Mesenchymal stem cell (in vitro differentiated cells and primary cell): ENCODE measurements around the gene PRC1.
"Not testable (repeated sequence)": the region's sequence is repeated elsewhere in the genome, so short reads cannot be mapped to it uniquely, and the experiment has no call there.

ENCODE experiments used
- DNase-seq: peaks from one replicate; pipeline ENCODE4 v3.0.0-alpha.2; 2013
- H2AFZ ChIP-seq: one replicate; pipeline ENCODE4 v1.6.1; 2013; ENCODE audit warnings: low read depth, mild to moderate bottlenecking, control low read depth, inconsistent platforms, low read length, moderate library complexity
- H2AK5ac ChIP-seq: 2 replicates; pipeline ENCODE4 v1.6.1; 2013; ENCODE audit warnings: low read length, moderate library complexity, mild to moderate bottlenecking, inconsistent platforms; ENCODE audit not compliant: severe bottlenecking
- H2BK120ac ChIP-seq: one replicate; pipeline ENCODE4 v1.6.1; 2013; ENCODE audit warnings: low read depth, mild to moderate bottlenecking, inconsistent platforms, low read length, moderate library complexity
- H2BK12ac ChIP-seq, 2 experiments: one replicate each; pipeline ENCODE4 v1.6.1; 2013; ENCODE audit warnings: inconsistent platforms in 2 of 2, low read length in 2 of 2, mild to moderate bottlenecking in 2 of 2, moderate library complexity in 2 of 2, control low read depth in 1 of 2
- H2BK15ac ChIP-seq: one replicate; pipeline ENCODE4 v1.6.1; 2013; ENCODE audit warnings: mild to moderate bottlenecking, low read depth, inconsistent platforms; ENCODE audit not compliant: poor library complexity, severe bottlenecking
- H2BK5ac ChIP-seq: 2 replicates; pipeline ENCODE4 v1.6.1; 2013; ENCODE audit warnings: low read depth, mild to moderate bottlenecking, low read length, control low read depth, inconsistent platforms; ENCODE audit not compliant: poor library complexity, severe bottlenecking
- H3K14ac ChIP-seq, 2 experiments: one replicate each; pipeline ENCODE4 v1.6.1; 2013; ENCODE audit warnings: inconsistent platforms in 2 of 2, low read length in 2 of 2, control low read depth in 1 of 2, mild to moderate bottlenecking in 1 of 2, moderate library complexity in 1 of 2
- H3K18ac ChIP-seq, 2 experiments: one replicate each; pipeline ENCODE4 v1.6.1; 2013; ENCODE audit warnings: inconsistent platforms in 2 of 2, low read length in 2 of 2, control low read depth in 1 of 2, low read depth in 1 of 2, mild to moderate bottlenecking in 1 of 2
- H3K23ac ChIP-seq, 2 experiments: one replicate each; pipeline ENCODE4 v1.6.1; 2013; ENCODE audit warnings: inconsistent platforms in 2 of 2, low read length in 2 of 2, mild to moderate bottlenecking in 2 of 2, moderate library complexity in 2 of 2, control low read depth in 1 of 2
- H3K27ac ChIP-seq: 2 replicates; pipeline ENCODE4 v1.5.1; 2013; ENCODE audit warnings: mild to moderate bottlenecking, moderate library complexity, low read length, control low read depth, inconsistent platforms; ENCODE audit not compliant: poor library complexity, severe bottlenecking
- H3K27me3 ChIP-seq, 2 experiments: 2 replicates each; pipeline versions ENCODE4 v1.6.1 to v1.7.0; 2013; ENCODE audit warnings: low read length in 2 of 2, mild to moderate bottlenecking in 2 of 2, moderate library complexity in 2 of 2, control low read depth in 1 of 2, inconsistent platforms in 1 of 2; ENCODE audit not compliant: control insufficient read depth in 1 of 2, insufficient read depth in 1 of 2
- H3K36me3 ChIP-seq, 2 experiments: 2 replicates each; pipeline versions ENCODE4 v1.6.1 to v1.7.0; 2013; ENCODE audit warnings: low read length in 2 of 2, control low read depth in 1 of 2, inconsistent platforms in 1 of 2, low read depth in 1 of 2, mild to moderate bottlenecking in 1 of 2; ENCODE audit not compliant: insufficient read depth in 2 of 2, control insufficient read depth in 1 of 2
- H3K4ac ChIP-seq, 2 experiments: one replicate each; pipeline ENCODE4 v1.6.1; 2013; ENCODE audit warnings: inconsistent platforms in 2 of 2, low read length in 2 of 2, mild to moderate bottlenecking in 2 of 2, moderate library complexity in 2 of 2, control low read depth in 1 of 2, low read depth in 1 of 2
- H3K4me1 ChIP-seq: 2 replicates; pipeline ENCODE4 v1.6.1; 2013; ENCODE audit warnings: low read depth, low read length, control low read depth; ENCODE audit not compliant: control insufficient read depth, insufficient read depth
- H3K4me2 ChIP-seq: 2 replicates; pipeline ENCODE4 v1.6.1; 2013; ENCODE audit warnings: low read length, mild to moderate bottlenecking, inconsistent platforms; ENCODE audit not compliant: poor library complexity, severe bottlenecking
- H3K4me3 ChIP-seq, 2 experiments: 2 replicates each; pipeline versions ENCODE4 v1.5.1 to v1.7.0; 2013; ENCODE audit warnings: low read length in 2 of 2, mild to moderate bottlenecking in 2 of 2, control low read depth in 1 of 2, low read depth in 1 of 2; ENCODE audit not compliant: insufficient read depth in 1 of 2
- H3K79me1 ChIP-seq: replicated peaks from 2 replicates; pipeline ENCODE4 v1.6.1; 2013; ENCODE audit warnings: mild to moderate bottlenecking, control low read depth, low read length, inconsistent platforms; ENCODE audit not compliant: poor library complexity, severe bottlenecking
- H3K9ac ChIP-seq: 2 replicates; pipeline ENCODE4 v1.7.0; 2013; ENCODE audit warnings: mild to moderate bottlenecking, low read length, moderate library complexity
- H3K9me3 ChIP-seq: 2 replicates; pipeline ENCODE4 v1.7.0; 2013; ENCODE audit warnings: mild to moderate bottlenecking, low read length; ENCODE audit not compliant: control insufficient read depth
- H4K8ac ChIP-seq: one replicate; pipeline ENCODE4 v1.6.1; 2013; ENCODE audit warnings: inconsistent platforms, mild to moderate bottlenecking, low read length, moderate library complexity
- H4K91ac ChIP-seq: one replicate; pipeline ENCODE4 v1.6.1; 2013; ENCODE audit warnings: mild to moderate bottlenecking, low read length, inconsistent platforms
- WGBS: methylation state at CpG from one replicate; pipeline ENCODE4 v1.1.7; 2013; ENCODE audit warnings: mixed read lengths; 5-methylcytosine and 5-hydroxymethylcytosine counted together

The PRC1 gene

GRCh38 chr15:90922712-90923322, 71.5 kb downstream of the PRC1 start:
- H2AFZ ChIP-seq, H2BK5ac ChIP-seq, H3K27ac ChIP-seq, H2BK12ac ChIP-seq, H3K23ac ChIP-seq, H3K4ac ChIP-seq, H3K9me3 ChIP-seq, DNase-seq, H4K8ac ChIP-seq, H2AK5ac ChIP-seq, H2BK15ac ChIP-seq, H3K4me2 ChIP-seq, H3K27me3 ChIP-seq, H4K91ac ChIP-seq, H3K4me1 ChIP-seq, H3K18ac ChIP-seq, H3K9ac ChIP-seq, H3K79me1 ChIP-seq, H3K4me3 ChIP-seq, H2BK120ac ChIP-seq, H3K14ac ChIP-seq: not testable (repeated sequence)
- 90% methylated on average over 5 of the region's 7 CpGs for WGBS
- peaks cover 27 to 35% of the 10 kb centered on the region in 2 experiments for H3K36me3 ChIP-seq

GRCh38 chr15:90921887-90922286, 72.4 kb downstream of the PRC1 start:
- H3K18ac ChIP-seq, result no peak overlapping the region
- no peak overlapping the region for H4K91ac ChIP-seq
- no peak overlapping the region for H2BK15ac ChIP-seq
- H3K4ac ChIP-seq, result no peak overlapping the region
- no peak overlapping the region for H2BK5ac ChIP-seq
- H3K14ac ChIP-seq, result no peak overlapping the region
- no peak overlapping the region for H3K27ac ChIP-seq
- no peaks in the 10 kb centered on the region for H3K9me3 ChIP-seq
- H3K4me3 ChIP-seq, result no peak overlapping the region
- H3K4me1 ChIP-seq, result no peaks in the 10 kb centered on the region
- no peak overlapping the region for H3K4me2 ChIP-seq
- no peak overlapping the region for H2AK5ac ChIP-seq
- no peak overlapping the region for H3K23ac ChIP-seq
- no peaks in the 10 kb centered on the region for H3K79me1 ChIP-seq
- no peaks in the 10 kb centered on the region for H3K27me3 ChIP-seq
- no peak overlapping the region for H2BK12ac ChIP-seq
- no peak overlapping the region for H4K8ac ChIP-seq
- peaks cover 34 to 44% of the 10 kb centered on the region in 2 experiments for H3K36me3 ChIP-seq
- no peak overlapping the region for H2BK120ac ChIP-seq
- no peak overlapping the region for H3K9ac ChIP-seq
- H2AFZ ChIP-seq, result no peak overlapping the region
- 97% methylated on average over 1 of the region's 4 CpGs for WGBS
- no peak for DNase-seq

GRCh38 chr15:90918835-90919234, 75.5 kb downstream of the PRC1 start:
- H2AFZ ChIP-seq, result no peak overlapping the region
- no peaks in the 10 kb centered on the region for H3K9me3 ChIP-seq
- H3K4me3 ChIP-seq, result no peak overlapping the region
- no peak overlapping the region for H3K14ac ChIP-seq
- no peaks in the 10 kb centered on the region for H3K27me3 ChIP-seq
- no peak overlapping the region for H4K8ac ChIP-seq
- no peak overlapping the region for H2BK5ac ChIP-seq
- no peak overlapping the region for H4K91ac ChIP-seq
- H3K4me2 ChIP-seq, result no peak overlapping the region
- no peak for DNase-seq
- H2BK15ac ChIP-seq, result no peak overlapping the region
- H3K18ac ChIP-seq, result no peak overlapping the region
- no peak overlapping the region for H3K27ac ChIP-seq
- H3K4me1 ChIP-seq, result peaks cover 17% of the 10 kb centered on the region
- WGBS, result 94% methylated on average over 6 of the region's 6 CpGs
- no peak overlapping the region for H3K9ac ChIP-seq
- H3K79me1 ChIP-seq, result no peaks in the 10 kb centered on the region
- no peak overlapping the region for H2BK120ac ChIP-seq
- no peak overlapping the region for H3K23ac ChIP-seq
- H2AK5ac ChIP-seq, result no peak overlapping the region
- no peak overlapping the region for H2BK12ac ChIP-seq
- no peak overlapping the region for H3K4ac ChIP-seq
- H3K36me3 ChIP-seq, result peaks cover 44 to 73% of the 10 kb centered on the region in 2 experiments

- H3K27me3 ChIP-seq, result no peaks in the 10 kb centered on the region
- no peak overlapping the region for H2AK5ac ChIP-seq
- no peak overlapping the region for H2AFZ ChIP-seq
- H2BK120ac ChIP-seq, result no peak overlapping the region
- H3K9ac ChIP-seq, result no peak overlapping the region
- H3K4me3 ChIP-seq, result no peak overlapping the region
- H3K4ac ChIP-seq, result no peak overlapping the region
- H3K79me1 ChIP-seq, result no peaks in the 10 kb centered on the region
- H3K36me3 ChIP-seq, result peaks cover 50 to 80% of the 10 kb centered on the region in 2 experiments
- H3K18ac ChIP-seq, result no peak overlapping the region
- no peak overlapping the region for H2BK15ac ChIP-seq
- no peak overlapping the region for H2BK12ac ChIP-seq
- peak overlapping the region; percentile 25 for H4K91ac ChIP-seq
- no peak overlapping the region for H3K27ac ChIP-seq
- H4K8ac ChIP-seq, result peak overlapping the region; percentile 4
- peaks cover 17% of the 10 kb centered on the region for H3K4me1 ChIP-seq
- no peak for DNase-seq
- H3K14ac ChIP-seq, result no peak overlapping the region
- no peaks in the 10 kb centered on the region for H3K9me3 ChIP-seq
- H2BK5ac ChIP-seq, result no peak overlapping the region
- no peak overlapping the region for H3K23ac ChIP-seq
- no peak overlapping the region for H3K4me2 ChIP-seq
- 93% methylated on average over 23 of the region's 23 CpGs for WGBS
Observed at GRCh38 chr15:90918034-90918788, 76.1 kb downstream of the PRC1 start.
